IMR-90 (cell line): ENCODE measurements around the gene PYDC1. TPM values are rescaled to one million over a fixed set of nuclear protein-coding genes. Genes with fewer than 3 reads are reported as not detected.
A peak's percentile ranks its signal among the peaks of the same experiment; 100 is the strongest.

Experiments
- ATAC-seq: fragments of 200-7000 bp; cut with Tn5 transposase; 2 replicates; pipeline ENCODE4 v1.9.1; 2020; ENCODE audit warnings: low read depth, mild to moderate bottlenecking, moderate library complexity
- BruUV-seq: library from RNA; stranded (reverse); fragments of 400-500 nt; replicated peaks from 2 replicates; lab custom pipeline; 2021; lab: Mats Ljungman, UMichigan
- CTCF ChIA-PET: fragments of 300-600 bp; formaldehyde crosslinking; extraction: SDS; loops from one replicate; lab custom pipeline; 2021; ENCODE audit warnings: antibody characterized with exemption; lab: Yijun Ruan, JAX
- POLR2A ChIA-PET: fragments of 300-600 bp; sonication (Branson Sonifier 250); formaldehyde crosslinking; loops from one replicate; lab custom pipeline; 2022; ENCODE audit warnings: antibody characterized with exemption; ENCODE audit not compliant: unreplicated experiment; lab: Charles Lee
- DNase-seq: peaks from one replicate; pipeline ENCODE4 v3.0.0; 2013
- H2AFZ ChIP-seq: replicated peaks from 2 replicates; pipeline ENCODE3; 2013; ENCODE audit warnings: low read length, mild to moderate bottlenecking; ENCODE audit not compliant: poor library complexity
- H2AK5ac ChIP-seq: 2 replicates; pipeline ENCODE4 v1.6.1; 2013; ENCODE audit warnings: low read depth, low read length, inconsistent platforms
- H2AK9ac ChIP-seq: replicated peaks from 2 replicates; pipeline ENCODE3; 2013; ENCODE audit warnings: mild to moderate bottlenecking, low read depth, low read length, moderate library complexity; ENCODE audit not compliant: poor library complexity
- H2BK120ac ChIP-seq: 2 replicates; pipeline ENCODE4 v1.6.1; 2013; ENCODE audit warnings: low read depth, low read length, inconsistent platforms
- H2BK15ac ChIP-seq: 3 replicates; pipeline ENCODE4 v1.6.1; 2013; ENCODE audit warnings: low read depth, low read length, inconsistent platforms
- H2BK20ac ChIP-seq: 2 replicates; pipeline ENCODE4 v1.6.1; 2013; ENCODE audit warnings: low read depth, mild to moderate bottlenecking, inconsistent platforms, low read length, moderate library complexity
- H2BK5ac ChIP-seq: 2 replicates; pipeline ENCODE4 v1.6.1; 2013; ENCODE audit warnings: mild to moderate bottlenecking, low read depth, low read length, inconsistent platforms; ENCODE audit not compliant: poor library complexity, severe bottlenecking
- H3K14ac ChIP-seq: replicated peaks from 2 replicates; pipeline ENCODE4 v1.6.1; 2013; ENCODE audit warnings: low read depth, low read length, inconsistent platforms
- H3K18ac ChIP-seq: 2 replicates; pipeline ENCODE4 v1.6.1; 2013; ENCODE audit warnings: low read depth, low read length, control low read depth
- H3K23ac ChIP-seq: 2 replicates; pipeline ENCODE4 v1.6.1; 2013; ENCODE audit warnings: low read depth, low read length, inconsistent platforms
- H3K27ac ChIP-seq: 2 replicates; pipeline ENCODE4 v1.5.1; 2013; ENCODE audit warnings: mild to moderate bottlenecking, control low read depth, low read length; ENCODE audit not compliant: insufficient read depth
- H3K27me3 ChIP-seq: 2 replicates; pipeline ENCODE4 v1.6.1; 2013; ENCODE audit warnings: low read length; ENCODE audit not compliant: control insufficient read depth, insufficient read depth
- H3K36me3 ChIP-seq: 2 replicates; pipeline ENCODE4 v1.6.1; 2013; ENCODE audit warnings: low read length, mixed read lengths; ENCODE audit not compliant: control insufficient read depth, insufficient read depth
- H3K4ac ChIP-seq: 2 replicates; pipeline ENCODE4 v1.6.1; 2013; ENCODE audit warnings: low read depth, low read length, inconsistent platforms
- H3K4me1 ChIP-seq: 2 replicates; pipeline ENCODE4 v1.6.1; 2013; ENCODE audit warnings: low read length, mixed read lengths; ENCODE audit not compliant: control insufficient read depth, insufficient read depth
- H3K4me2 ChIP-seq: 2 replicates; pipeline ENCODE4 v1.6.1; 2013; ENCODE audit warnings: low read depth, mild to moderate bottlenecking, control low read depth, low read length, moderate library complexity
- H3K4me3 ChIP-seq: 2 replicates; pipeline ENCODE4 v1.5.1; 2013; ENCODE audit warnings: low read depth, mild to moderate bottlenecking, control low read depth, low read length, moderate library complexity; ENCODE audit not compliant: insufficient read depth
- H3K56ac ChIP-seq: 2 replicates; pipeline ENCODE4 v1.6.1; 2013; ENCODE audit warnings: low read length, inconsistent platforms; ENCODE audit not compliant: insufficient read depth; ENCODE audit errors: extremely low read depth
- H3K79me1 ChIP-seq, 2 experiments: 2 replicates each; pipeline ENCODE4 v1.6.1; 2013; ENCODE audit warnings: low read length in 2 of 2, inconsistent platforms in 1 of 2, low read depth in 1 of 2
- H3K9ac ChIP-seq: 2 replicates; pipeline ENCODE4 v1.6.1; 2013; ENCODE audit warnings: low read depth, low read length, control low read depth
- H3K9me1 ChIP-seq: 2 replicates; pipeline ENCODE4 v1.6.1; 2013; ENCODE audit warnings: low read length, inconsistent platforms; ENCODE audit not compliant: insufficient read depth
- H3K9me3 ChIP-seq: 2 replicates; pipeline ENCODE4 v1.6.1; 2013; ENCODE audit warnings: low read length; ENCODE audit not compliant: control insufficient read depth, insufficient read depth
- H4K20me1 ChIP-seq: 2 replicates; pipeline ENCODE4 v1.6.1; 2013; ENCODE audit warnings: low read length, inconsistent platforms; ENCODE audit not compliant: insufficient read depth
- H4K5ac ChIP-seq: 2 replicates; pipeline ENCODE4 v1.6.1; 2013; ENCODE audit warnings: mild to moderate bottlenecking, low read depth, low read length, control low read depth
- H4K8ac ChIP-seq, 2 experiments: 2 replicates each; pipeline ENCODE4 v1.6.1; 2013; ENCODE audit warnings: low read depth in 2 of 2, low read length in 2 of 2, control low read depth in 1 of 2, inconsistent platforms in 1 of 2
- H4K91ac ChIP-seq: 2 replicates; pipeline ENCODE4 v1.6.1; 2013; ENCODE audit warnings: low read depth, low read length, inconsistent platforms; ENCODE audit not compliant: insufficient read depth
- BHLHE40 ChIP-seq: fragments of 150-350 bp; IDR thresholded peaks from 2 replicates; pipeline ENCODE4 v1.6.1; 2016; ENCODE audit warnings: mild to moderate bottlenecking, low read depth, low read length
- ELK1 ChIP-seq: fragments of 150-350 bp; IDR thresholded peaks from 2 replicates; pipeline ENCODE4 v1.6.1; 2016; ENCODE audit warnings: low read depth, mild to moderate bottlenecking, low read length, moderate library complexity, borderline replicate concordance
- FOS ChIP-seq: fragments of 150-350 bp; IDR thresholded peaks from 2 replicates; pipeline ENCODE4 v1.6.1; 2016; ENCODE audit warnings: low read depth, low read length
- MAFK ChIP-seq: IDR thresholded peaks from 2 replicates; pipeline ENCODE4 v1.6.1; 2012; ENCODE audit warnings: low read depth, low read length, improper control_type of control experiment
- MAZ ChIP-seq: IDR thresholded peaks from 2 replicates; pipeline ENCODE4 v1.6.1; 2012; ENCODE audit warnings: low read depth, mild to moderate bottlenecking, low read length, improper control_type of control experiment, moderate library complexity, borderline replicate concordance
- MXI1 ChIP-seq: IDR thresholded peaks from 2 replicates; pipeline ENCODE4 v1.6.1; 2012; ENCODE audit warnings: low read depth, mild to moderate bottlenecking, low read length, moderate library complexity, borderline replicate concordance
- POLR2A ChIP-seq: IDR thresholded peaks from 2 replicates; pipeline ENCODE4 v1.6.1; 2012; ENCODE audit warnings: mild to moderate bottlenecking, low read depth, low read length
- RAD21 ChIP-seq: IDR thresholded peaks from 2 replicates; pipeline ENCODE4 v1.6.1; 2012; ENCODE audit warnings: low read length, improper control_type of control experiment
- RFX5 ChIP-seq: IDR thresholded peaks from 2 replicates; pipeline ENCODE4 v1.8.0; 2012; ENCODE audit warnings: low read depth, mild to moderate bottlenecking, low read length, moderate library complexity
- SMC3 ChIP-seq: fragments of 150-350 bp; IDR thresholded peaks from 2 replicates; pipeline ENCODE4 v1.6.1; 2016; ENCODE audit warnings: low read depth, mild to moderate bottlenecking, antibody characterized with exemption, low read length, moderate library complexity
- USF2 ChIP-seq: fragments of 150-350 bp; IDR thresholded peaks from 2 replicates; pipeline ENCODE4 v1.6.1; 2017; ENCODE audit warnings: mild to moderate bottlenecking, antibody characterized with exemption, low read length, low read depth
- WGBS, 2 experiments: methylation state at CpG; one replicate each; pipeline versions ENCODE4 v1.1.5 to v1.1.7; 2013; ENCODE audit warnings: missing lambda C conversion rate in 2 of 2; ENCODE audit not compliant: insufficient read length in 1 of 2; ENCODE audit errors: extremely low coverage in 2 of 2; 5-methylcytosine and 5-hydroxymethylcytosine counted together
- dilution Hi-C: fragments of 300-500 bp; cut with HindIII; formaldehyde crosslinking; loops from one replicate; pipeline ENCODE4 v1.14.3; 2018; ENCODE audit warnings: low sequenced_read_pairs; ENCODE audit not compliant: unreplicated experiment
- in situ Hi-C: fragments of 300-500 bp; cut with MboI; formaldehyde crosslinking; loops from 3 replicates; pipeline ENCODE4 v1.14.3; 2019; ENCODE audit warnings: low sequenced_read_pairs, inconsistent platforms, mixed read lengths
- intact Hi-C: fragments of 100-400 bp; cut with micrococcal nuclease; formaldehyde crosslinking; loops from 2 replicates; pipeline ENCODE4 v1.10.0; 2022
- polyA plus RNA-seq, 3 experiments: library from polyadenylated mRNA; depleted of rRNA; stranded (reverse); fragments of >200 nt; gene quantifications; 2 replicates each; pipeline ENCODE4 v1.2.3, GENCODE V29; 2012; ENCODE audit warnings: low replicate concordance in 1 of 3
- total RNA-seq: library from RNA; depleted of rRNA; stranded (reverse); fragments of >200 nt; gene quantifications from 2 replicates; pipeline ENCODE4 v1.2.3, GENCODE V29; 2012
- TF ChIP-seq, protein P1 (sequence below): conservative IDR thresholded peaks from 2 replicates; pipeline ENCODE4 v1.5.1; 2012; ENCODE audit warnings: mild to moderate bottlenecking, low read depth, low read length, improper control_type of control experiment

PYDC1 gene
- total and polyA plus RNA-seq, 2 of the 4 experiments (the other 2 are of a cell fraction) = not detected

- Histone ChIP-seq H3K9me1 (peaks cover 4% of the 10 kb centered on the region; the same call in 1 of the 2 replicates), H2BK15ac (no peak within 1 kb of the TSS), H4K20me1 (peaks cover 32% of the 10 kb centered on the region), H4K5ac (peak within 1 kb of the TSS; percentile 41; the same call in 1 of the 2 replicates), H3K4me1 (peaks cover 4% of the 10 kb centered on the region; the same call in 1 of the 2 replicates), H3K9ac (peak within 1 kb of the TSS; percentile 73), H3K36me3 (peaks cover 15% of the 10 kb centered on the region), H2BK5ac (no peak within 1 kb of the TSS), H2BK120ac (no peak within 1 kb of the TSS), H2BK20ac (no peak within 1 kb of the TSS), H3K4me3 (peak within 1 kb of the TSS; percentile 87), H3K14ac (0 out of 2 replicates have a peak within 1 kb of the TSS, but pooled peaks have one; percentile 26), H3K27ac (peak within 1 kb of the TSS; percentile 13; the same call in 1 of the 2 replicates), H3K27me3 (peaks cover 16% of the 10 kb centered on the region), H2AK5ac (no peak within 1 kb of the TSS), H4K91ac (no peak within 1 kb of the TSS), H3K18ac (peak within 1 kb of the TSS; percentile 26; the same call in 1 of the 2 replicates), H4K8ac (peak within 1 kb of the TSS; percentile 44 to 55; a peak in 2 of 4 replicates), H2AK9ac (peak within 1 kb of the TSS; percentile 85), H3K9me3 (no peaks in the 10 kb centered on the region), H3K4me2 (peak within 1 kb of the TSS; percentile 66), H3K4ac (peak within 1 kb of the TSS; percentile 54; the same call in 1 of the 2 replicates), H3K79me1 (peaks cover 4% of the 10 kb centered on the region in 2 experiments; a peak in 2 of 4 replicates), H3K23ac (no peak within 1 kb of the TSS), H2AFZ (peak within 1 kb of the TSS; percentile 96), H3K56ac (no peak within 1 kb of the TSS)
- DNase-seq = peak; percentile 19
- intact Hi-C loops = loop anchor here (2.0 kb wide), 1 partner anchor 666 kb away; no protein-coding TSS in a partner anchor
- ATAC-seq = peak; percentile 59
- dilution Hi-C loops = no loop called here
- CTCF ChIA-PET = interaction anchor here (0.7 kb wide), 1 partner anchor 254 kb away, joined by 3 read pairs; no protein-coding TSS in a partner anchor
- POLR2A ChIA-PET = interaction anchor here (1.0 to 1.5 kb wide), 2 partner anchors 11 to 23 kb away, joined by 3 to 5 read pairs; partner anchors contain the start of genes FUS and TRIM72
- TF ChIP-seq USF2 (no peak), SMC3 (no peak), RFX5 (no peak), BHLHE40 (no peak), MAZ (no peak), ELK1 (no peak), POLR2A (no peak), RAD21 (no peak; the same call in 1 of the 2 replicates), MAFK (no peak), FOS (no peak), MXI1 (no peak)
- TF ChIP-seq, protein P1, sequence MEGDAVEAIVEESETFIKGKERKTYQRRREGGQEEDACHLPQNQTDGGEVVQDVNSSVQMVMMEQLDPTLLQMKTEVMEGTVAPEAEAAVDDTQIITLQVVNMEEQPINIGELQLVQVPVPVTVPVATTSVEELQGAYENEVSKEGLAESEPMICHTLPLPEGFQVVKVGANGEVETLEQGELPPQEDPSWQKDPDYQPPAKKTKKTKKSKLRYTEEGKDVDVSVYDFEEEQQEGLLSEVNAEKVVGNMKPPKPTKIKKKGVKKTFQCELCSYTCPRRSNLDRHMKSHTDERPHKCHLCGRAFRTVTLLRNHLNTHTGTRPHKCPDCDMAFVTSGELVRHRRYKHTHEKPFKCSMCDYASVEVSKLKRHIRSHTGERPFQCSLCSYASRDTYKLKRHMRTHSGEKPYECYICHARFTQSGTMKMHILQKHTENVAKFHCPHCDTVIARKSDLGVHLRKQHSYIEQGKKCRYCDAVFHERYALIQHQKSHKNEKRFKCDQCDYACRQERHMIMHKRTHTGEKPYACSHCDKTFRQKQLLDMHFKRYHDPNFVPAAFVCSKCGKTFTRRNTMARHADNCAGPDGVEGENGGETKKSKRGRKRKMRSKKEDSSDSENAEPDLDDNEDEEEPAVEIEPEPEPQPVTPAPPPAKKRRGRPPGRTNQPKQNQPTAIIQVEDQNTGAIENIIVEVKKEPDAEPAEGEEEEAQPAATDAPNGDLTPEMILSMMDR = no peak
- 5% methylated on average over 23 of the region's 69 CpGs; no CpG with 5 or more reads in 1 of the 2 experiments for WGBS, 2 experiments
- BruUV-seq = no TSS peak
- in situ Hi-C loops = no loop called here
Observed at GRCh38 chr16:31202414-31203375, 14.2 kb downstream of the PYDC1 start, which contains the start of gene PYCARD. Gene PYCARD, minus strand, starts transcription at chr16:31202760. Its CDS starts 70 bp downstream, at chr16:31202690.
